GM15510 (cell line): ENCODE data around the gene UBALD1.

Experiments used
- POLR2A ChIP-seq: IDR thresholded peaks from 3 replicates; pipeline ENCODE4 v1.6.1; 2011; ENCODE audit warnings: borderline replicate concordance; ENCODE audit not compliant: insufficient read length; ENCODE audit errors: extremely low read depth

The UBALD1 gene

GRCh38 chr16:4599037-4599436 is 15.7 kb downstream of the UBALD1 start:
- no peak for TF ChIP-seq POLR2A

- no peak for TF ChIP-seq POLR2A
Observed at GRCh38 chr16:4597174-4597573, 17.5 kb downstream of the UBALD1 start.

GRCh38 chr16:4594433-4595410 is 20.0 kb downstream of the UBALD1 start:
- no peak for TF ChIP-seq POLR2A

DNA sequence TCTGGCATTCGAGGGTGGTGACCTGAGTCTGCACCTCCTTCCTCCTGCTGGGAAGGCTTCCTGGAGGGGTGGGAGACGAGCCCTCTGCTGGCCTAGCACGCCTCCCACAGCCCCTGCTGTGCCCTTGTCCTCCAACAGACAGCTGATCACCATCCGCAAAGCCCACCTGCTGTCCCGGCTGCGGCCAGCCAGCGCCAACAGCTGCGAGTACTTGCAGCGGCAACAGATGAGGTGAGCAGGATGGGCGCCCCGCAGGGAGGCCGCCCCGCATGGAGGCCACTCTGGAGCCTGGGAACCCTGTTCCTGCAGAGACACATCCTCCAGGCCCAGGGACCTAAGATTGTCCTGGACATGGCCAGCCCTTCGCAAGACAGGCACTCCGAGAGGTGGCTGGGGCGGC is 21.6 kb downstream of the UBALD1 start:
- TF ChIP-seq POLR2A = no peak

DNA sequence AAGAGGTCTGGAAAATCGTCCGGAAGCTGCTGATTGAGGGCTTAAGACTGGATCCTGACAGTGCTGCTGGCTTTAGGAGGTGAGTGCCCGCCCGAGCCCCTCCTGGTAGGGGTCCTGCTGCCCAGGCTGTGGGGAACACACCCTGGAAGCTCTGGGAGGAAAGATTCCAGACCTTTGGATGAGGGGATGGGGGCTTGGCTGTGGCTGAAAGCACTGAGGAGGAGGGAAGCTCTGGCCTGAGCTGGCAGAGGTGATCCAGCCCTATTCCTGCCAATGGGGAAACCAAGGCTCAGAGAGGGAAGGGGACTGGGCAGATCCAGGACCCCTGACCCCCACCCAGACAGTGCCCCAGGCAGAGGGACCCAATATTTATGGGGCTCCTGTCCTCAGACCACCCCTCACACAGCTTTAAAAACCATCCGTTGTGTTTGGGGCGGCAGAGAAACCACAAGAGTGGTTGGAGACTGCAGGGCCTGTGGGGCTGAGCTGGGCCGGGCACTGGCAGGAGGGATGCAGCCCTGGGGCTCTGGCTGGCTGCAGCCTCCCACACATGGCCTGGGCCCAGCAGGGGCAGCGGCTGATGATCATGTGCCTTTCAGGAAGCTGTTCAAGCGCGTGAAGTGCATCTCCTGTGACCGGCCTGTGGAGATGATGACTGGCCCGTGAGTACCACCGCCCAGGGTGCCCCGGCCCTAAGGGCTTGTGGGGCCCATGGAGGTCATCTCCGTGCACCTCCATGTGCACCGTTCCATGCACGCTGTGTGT is 22.8 kb downstream of the UBALD1 start:
- no peak for TF ChIP-seq POLR2A

DNA sequence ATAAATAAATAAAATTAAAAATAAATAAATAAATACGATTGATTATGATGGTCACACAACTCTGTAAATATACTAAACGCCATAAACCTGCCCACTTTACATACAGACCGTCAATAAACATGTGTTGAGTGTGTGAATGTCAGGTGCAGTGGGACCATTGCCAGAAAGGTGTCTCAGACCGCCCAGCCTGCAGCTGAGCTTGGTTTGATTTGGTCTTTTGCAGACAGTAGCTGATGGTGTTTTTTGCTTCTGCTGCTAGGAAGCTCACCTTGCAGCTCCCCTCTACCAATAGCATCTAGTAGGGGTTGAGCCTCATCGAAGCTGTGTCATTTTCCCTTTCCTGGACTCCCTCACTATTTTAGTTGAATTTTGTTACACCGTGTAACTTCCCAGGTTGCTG is 23.5 kb downstream of the UBALD1 start:
- TF ChIP-seq POLR2A = no peak

DNA sequence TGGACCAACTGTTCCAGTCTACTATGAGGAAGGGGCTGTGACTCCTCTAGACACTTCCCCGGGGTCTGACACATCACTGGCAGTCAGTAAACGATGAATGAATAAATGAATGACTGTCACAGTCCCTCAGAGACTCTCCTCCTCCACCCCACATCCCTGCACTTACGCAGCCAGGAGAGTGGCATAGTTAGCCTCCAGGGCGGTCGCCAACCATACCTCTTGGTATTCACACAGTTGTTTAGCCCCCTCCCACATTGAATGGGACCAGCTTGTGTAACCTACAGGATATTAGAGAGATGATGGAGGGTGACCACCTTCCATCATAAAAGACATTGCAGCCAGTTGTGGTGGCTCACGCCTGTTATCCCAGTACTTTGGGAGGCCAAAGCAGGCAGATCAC is 25.7 kb downstream of the UBALD1 start:
- no peak for TF ChIP-seq POLR2A

GRCh38 chr16:4588386-4588785 is 26.3 kb downstream of the UBALD1 start:
- TF ChIP-seq POLR2A = no peak

DNA sequence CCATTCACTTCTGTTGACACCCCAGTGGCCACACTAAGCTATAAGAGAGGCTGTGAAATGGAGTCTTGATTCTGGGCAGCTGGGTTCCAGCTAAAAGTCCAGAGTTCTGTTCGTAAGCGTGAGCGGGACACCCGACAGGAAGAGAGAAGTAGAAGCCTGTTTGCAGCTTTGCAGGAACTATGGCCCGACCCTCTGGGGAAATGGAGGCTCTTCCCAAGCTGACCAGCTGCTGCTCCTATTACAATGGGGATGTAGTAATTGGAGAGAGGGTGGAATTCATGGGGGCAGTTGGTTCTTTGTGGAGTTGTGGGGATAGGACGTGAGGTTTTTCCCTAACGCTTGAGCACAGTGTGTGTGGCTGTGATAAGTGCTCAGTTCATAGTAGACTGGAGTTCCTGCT is 28.4 kb downstream of the UBALD1 start:
- no peak for TF ChIP-seq POLR2A

GRCh38 chr16:4583906-4584305 is 30.8 kb downstream of the UBALD1 start:
- TF ChIP-seq POLR2A = no peak

GRCh38 chr16:4580250-4580649 is 34.4 kb downstream of the UBALD1 start:
- TF ChIP-seq POLR2A = no peak

GRCh38 chr16:4578961-4579530 is 35.6 kb downstream of the UBALD1 start:
- no peak for TF ChIP-seq POLR2A

DNA sequence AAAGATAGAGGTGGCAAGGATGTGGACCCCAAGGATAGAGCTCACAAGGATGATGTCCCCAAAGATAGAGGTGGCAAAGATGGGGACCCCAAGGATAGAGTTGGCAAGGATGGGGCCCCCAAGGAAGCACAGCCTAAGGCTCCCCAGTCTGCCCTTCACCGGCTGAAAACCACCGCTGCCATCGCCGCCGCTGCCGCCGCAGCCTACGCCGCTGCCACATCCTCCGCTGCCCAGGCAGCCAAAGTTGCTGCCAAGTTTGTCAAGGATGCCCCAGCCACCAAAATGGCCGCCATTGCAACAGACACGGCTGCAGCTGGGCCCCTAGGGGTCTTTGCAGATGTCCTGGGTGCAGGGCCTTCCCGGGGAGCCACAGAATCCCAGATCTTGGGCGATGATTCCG is 38.7 kb downstream of the UBALD1 start:
- TF ChIP-seq POLR2A = no peak

GRCh38 chr16:4574919-4575705 is 39.6 kb downstream of the UBALD1 start:
- no peak for TF ChIP-seq POLR2A
